GM18861 (cell line): ENCODE measurements around the gene NPIPA3.
"Not testable (repeated sequence)": the region's sequence is repeated elsewhere in the genome, so short reads cannot be mapped to it uniquely, and the experiment has no call there.

Experiments
- ATAC-seq: cut with Tn5 transposase; IDR thresholded peaks from one replicate; pipeline ENCODE4 v1.9.1; 2021; ENCODE audit not compliant: unreplicated experiment

Gene NPIPA3

DNA sequence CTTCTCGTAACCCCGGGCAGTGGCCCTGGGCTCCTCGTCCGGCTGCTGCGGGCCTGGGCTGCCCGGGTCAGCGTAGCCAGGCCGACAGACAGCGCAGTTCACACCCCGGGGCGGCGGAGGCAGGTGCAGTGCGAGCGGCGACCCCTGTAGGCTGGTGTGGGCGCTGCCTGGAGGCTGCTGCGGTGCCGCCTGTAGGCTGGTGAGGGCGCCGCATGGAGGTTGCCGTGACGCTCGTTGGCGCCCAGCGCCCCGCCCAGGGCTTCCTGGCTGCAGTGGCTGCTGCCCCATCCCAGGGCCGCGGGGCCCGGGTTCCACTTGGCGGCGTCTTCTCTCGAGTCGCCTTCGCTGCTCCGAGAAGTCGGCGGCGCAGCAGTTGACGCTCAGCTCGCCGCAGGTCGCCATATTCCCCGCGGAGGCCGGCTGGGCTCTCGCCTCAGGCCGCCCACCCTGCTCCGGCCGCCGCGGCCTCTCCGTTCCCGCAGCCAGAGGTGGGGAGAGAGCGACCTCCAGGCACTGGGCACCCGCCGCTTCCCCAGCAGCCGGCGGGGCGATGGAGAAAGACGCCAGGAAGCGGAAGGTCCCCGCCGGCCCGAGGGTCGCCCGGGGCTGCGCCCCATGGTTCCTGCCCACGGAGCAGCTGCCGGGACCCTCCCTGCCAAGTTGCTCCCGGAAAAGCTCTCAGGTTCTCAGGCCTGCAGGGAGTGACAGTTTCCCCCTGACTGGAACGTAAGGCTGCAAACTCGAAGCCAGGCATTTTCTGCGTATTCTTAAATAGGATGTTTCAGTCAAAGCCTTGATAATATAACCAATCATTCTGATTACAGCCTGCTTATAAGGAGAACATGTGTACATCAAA, at the start of gene NPIPA3:
Gene NPIPA3, plus strand, starts transcription at position 256 of the 856 bp plus-strand sequence. CDS start 5,533 bp downstream, outside the sequence.
- ATAC-seq: peak; percentile 97

DNA sequence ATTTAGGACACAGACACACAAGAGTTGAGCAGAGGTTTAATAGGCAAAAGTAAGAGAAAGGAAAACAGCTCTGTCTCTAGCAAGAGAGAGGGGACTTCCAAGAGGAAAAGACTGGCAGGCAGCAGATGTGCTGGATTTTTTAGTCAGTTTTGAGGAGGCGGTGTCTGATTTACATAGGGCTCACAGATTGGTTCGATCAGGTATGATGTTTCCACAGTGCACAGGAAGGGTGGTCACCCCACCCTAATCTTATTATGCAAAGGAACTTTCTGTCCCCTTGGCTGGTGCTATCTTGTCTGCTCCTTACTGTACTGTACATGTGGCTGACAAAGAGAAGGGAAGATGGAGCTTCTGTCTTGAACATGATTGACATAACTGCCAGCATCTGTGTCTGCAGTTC, 45.1 kb upstream of the NPIPA3 start:
- ATAC-seq: peak; percentile 67

DNA sequence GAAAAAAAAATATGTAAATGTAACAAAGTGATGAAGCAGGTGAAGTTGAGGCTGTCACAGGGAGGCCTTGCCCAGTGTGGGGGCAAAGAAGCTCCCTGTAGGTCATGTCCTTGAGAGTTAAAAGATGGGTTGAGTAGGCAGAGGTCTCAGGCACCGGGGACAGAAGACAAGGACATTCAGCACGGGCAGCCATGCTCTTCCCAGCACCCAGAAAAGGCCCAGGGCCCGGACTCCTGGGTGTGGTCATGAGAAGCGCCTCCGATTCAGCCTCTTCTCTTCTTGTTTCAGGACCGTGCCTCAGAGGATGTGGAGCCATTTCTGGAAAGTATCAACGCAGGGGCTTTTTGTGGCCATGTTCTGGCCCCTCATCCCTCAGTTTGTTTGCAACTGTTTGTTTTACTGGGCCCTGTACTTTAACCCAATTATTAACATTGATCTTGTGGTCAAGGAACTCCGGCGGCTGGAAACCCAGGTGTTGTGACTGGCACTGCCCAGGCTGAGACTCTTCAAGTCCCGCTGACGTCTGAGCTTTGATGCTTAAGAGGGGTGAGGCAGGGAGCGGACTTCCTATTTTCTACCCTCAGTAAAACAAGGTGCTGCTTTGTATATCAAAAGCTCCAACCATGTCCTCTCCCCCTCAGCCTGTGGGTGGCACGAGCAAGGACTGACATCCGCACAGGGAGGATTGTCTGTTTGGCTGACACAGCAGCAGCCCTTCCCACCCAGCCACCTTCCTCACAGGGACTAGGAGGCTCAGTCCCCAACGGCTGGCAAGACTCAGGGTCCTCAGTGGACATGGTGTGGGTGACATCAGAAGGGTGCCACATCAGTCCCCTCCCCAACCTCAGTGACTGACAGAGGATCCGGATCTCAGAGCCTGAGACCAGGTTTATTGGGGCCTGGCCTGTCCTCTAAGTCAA, 35.6 kb upstream of the NPIPA3 start:
- no peak for ATAC-seq

DNA sequence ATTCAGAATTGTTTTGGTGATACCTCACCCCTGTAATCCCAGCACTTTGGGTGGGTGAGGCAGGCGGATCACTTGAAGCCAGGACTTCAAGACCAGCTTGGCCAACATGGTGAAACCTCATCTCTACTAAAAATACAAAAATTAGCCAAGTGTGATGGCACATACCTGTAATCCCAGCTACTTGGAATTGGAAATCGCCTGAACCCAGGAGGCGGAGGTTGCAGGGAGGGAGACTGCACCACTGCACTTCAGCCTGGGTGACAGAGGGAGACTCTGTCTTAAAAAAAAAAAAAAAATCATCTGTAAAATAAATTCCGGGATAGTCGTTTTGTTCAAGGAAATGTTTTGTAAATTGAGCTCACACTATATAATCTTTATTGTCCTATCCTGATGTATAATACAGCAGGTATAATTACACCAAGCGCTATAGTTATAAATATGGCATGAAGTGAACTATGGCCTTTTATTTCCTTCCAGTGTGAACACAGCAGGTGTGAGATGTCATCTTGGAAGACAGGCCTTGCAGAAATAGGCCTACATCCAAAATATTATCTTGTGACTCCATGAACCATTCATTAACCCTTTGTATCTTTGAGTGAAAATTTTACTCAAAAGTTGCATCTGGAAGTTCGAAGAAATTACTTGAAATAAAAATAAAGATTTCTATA, 34.5 kb upstream of the NPIPA3 start:
- ATAC-seq: no peak

DNA sequence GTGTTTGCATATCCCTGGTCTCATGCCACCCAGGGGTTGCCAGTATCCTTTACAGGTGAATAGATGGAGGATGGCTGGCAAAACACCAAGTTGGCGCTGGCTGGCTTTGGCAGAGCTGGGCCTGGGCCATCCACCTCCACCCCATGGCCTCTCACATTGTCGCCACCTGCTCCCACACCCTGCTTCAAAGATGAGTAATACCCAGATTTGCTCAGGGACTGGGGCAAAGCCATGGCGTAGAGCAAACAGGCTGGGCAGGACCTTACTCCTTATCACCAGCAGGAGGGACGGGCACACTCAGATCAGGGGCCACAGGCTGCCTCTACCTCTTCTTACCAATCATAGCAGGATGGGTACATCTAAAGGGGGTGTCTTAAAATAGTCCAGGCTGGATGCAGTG, 33.4 kb upstream of the NPIPA3 start:
- ATAC-seq: no peak

DNA sequence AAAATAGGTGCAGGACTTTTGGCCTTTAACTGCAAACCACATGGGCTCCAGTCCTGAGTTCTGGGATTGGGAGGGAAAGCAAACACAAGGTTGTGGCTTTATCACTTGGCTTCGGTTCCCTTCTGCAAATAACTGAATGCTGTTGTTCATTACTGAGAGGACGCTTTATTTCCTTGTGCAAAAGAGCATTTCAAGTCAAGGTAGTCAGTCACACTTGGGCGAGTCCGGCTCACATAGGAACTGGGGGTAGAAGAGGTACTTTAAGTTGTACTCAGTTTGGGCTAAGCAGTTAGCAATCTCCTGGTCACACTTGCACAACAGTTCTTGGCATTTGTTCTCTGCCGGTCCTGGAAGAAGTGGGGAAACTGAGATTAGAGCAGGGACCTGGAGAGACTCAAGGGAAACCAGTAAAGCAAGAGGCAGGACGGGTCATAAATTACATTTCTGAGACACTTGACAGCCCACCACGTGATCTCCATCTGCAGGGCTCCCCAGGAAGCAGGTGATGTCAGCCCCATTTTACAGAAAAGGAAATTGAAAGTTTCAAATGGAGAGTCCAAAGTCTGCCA, 30.7 kb upstream of the NPIPA3 start:
- ATAC-seq: peak; percentile 54

DNA sequence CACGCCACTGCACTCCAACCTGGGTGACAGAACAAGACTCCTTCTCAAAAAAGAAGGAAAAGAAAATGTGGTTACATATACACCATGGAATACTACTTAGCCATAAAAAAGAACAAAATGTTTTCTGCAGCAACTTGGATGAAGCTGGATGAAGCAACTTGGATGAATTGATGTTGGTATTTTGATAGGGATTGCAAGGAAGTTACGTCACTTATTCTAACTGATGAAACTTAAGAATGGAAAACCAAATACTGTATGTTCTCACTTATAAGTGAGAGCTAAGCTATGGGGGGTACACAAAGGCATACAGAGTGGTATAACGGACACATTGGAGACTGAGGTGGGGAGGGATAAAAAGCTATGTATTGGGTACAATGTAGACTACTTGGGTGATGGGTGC, 26.6 kb upstream of the NPIPA3 start:
- ATAC-seq: no peak

DNA sequence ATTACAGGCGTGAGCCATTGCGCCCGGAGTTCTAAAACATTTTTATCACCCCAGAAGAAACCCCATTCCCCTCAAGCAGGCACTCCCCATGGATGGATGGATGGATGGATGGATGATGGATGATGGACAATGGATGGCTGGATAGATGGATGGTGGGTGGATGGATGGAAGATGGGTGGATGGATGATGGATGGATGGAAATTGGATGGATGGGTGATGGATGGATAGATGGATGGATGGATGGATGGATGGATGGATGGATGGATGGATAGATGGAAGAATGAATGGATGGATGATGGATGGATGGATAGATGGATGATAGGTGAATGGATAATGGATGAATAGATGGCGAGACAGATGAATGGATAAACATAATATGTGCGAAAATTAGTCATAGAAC, 25.6 kb upstream of the NPIPA3 start:
- no peak for ATAC-seq

DNA sequence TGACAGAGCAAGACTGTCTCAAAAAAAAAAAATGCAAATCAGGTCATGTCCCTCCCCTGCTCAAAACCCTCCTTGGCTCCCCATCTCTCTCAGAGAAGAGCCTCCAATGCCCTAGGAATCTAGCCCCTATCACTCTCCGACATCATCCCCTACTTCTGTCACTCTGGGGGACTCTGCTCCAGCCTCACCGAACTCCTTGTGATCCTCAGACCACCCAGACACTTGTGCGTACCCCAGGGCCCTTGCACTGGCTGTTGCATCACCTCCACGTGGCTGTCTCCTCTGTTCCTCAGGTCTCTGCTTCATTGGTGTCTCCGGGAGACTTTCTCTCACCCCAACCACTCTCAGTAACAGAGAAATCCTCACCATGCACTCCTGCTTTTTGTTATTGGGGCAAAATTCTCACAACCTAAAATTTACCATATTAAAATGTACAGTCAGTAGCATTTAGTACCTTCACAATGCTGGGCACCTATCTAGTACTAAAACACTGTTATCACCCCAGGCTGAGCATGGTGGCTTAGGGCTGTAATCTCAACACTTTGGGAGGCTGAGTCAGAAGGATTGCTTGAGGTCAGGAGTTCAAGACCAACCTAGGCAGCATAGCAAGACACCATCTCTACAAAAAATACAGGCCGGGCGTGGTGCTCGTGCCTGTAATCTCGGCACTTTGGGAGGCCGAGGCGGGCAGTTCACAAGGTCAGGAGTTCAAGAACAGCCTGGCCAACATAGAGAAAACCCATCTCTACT, 24.3 kb upstream of the NPIPA3 start:
- no peak for ATAC-seq

DNA sequence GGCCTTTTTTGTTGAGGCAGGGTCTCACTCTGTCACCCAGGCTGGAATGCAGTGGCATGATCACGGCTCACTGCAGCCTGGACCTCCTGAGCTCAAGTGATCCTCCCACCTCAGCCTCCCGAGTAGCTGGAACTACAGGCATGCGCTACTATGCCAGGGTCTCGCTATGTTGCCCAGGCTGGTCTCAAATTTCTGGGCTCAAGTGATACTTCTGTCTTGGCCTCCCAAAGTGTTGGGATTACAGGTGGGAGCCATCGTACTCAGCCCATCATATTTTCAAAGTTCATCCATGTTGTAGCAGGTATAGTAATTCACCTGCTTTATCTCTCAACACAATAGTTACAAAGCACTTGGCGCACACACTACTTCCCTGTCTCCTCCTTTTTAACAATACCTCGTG, 22.8 kb upstream of the NPIPA3 start:
- not testable (repeated sequence) for ATAC-seq

DNA sequence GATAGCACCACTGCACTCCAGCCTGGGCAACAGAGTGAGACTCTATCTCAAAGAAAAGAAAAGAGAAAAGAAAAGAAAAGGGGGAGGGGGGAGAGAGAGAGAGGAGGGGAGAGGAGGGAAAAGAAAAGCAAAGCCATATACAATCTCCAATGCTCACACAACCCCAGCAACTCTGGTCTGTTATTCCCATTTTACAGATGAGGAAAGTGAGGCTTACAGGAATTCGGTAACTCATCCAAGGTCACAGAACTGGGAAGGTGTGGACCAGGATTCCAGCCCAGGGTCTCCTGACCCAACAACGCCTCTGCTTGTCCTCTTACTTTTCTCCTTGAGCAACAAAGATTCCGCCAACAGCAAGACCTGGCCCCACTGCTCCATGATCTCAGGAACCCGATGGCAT, 22.1 kb upstream of the NPIPA3 start:
- ATAC-seq: no peak

DNA sequence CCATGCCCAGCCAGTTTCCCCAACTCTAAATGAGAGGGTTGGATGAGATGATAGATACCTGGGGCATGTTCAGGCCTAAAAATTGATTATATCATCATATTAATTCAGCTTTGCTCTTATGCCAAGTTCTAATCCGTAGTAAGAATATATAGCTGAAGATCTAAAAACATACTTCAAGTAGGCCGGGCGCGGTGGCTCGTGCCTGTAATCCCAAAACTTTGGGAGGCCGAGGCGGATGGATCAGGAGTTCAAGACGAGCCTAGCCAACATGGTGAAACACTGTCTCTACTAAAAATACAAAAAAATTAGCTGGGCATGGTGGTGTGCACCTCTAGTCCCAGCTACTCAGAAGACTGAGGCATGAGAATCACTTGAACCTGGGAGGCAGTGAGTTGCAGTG, 21.1 kb upstream of the NPIPA3 start:
- ATAC-seq: no peak

DNA sequence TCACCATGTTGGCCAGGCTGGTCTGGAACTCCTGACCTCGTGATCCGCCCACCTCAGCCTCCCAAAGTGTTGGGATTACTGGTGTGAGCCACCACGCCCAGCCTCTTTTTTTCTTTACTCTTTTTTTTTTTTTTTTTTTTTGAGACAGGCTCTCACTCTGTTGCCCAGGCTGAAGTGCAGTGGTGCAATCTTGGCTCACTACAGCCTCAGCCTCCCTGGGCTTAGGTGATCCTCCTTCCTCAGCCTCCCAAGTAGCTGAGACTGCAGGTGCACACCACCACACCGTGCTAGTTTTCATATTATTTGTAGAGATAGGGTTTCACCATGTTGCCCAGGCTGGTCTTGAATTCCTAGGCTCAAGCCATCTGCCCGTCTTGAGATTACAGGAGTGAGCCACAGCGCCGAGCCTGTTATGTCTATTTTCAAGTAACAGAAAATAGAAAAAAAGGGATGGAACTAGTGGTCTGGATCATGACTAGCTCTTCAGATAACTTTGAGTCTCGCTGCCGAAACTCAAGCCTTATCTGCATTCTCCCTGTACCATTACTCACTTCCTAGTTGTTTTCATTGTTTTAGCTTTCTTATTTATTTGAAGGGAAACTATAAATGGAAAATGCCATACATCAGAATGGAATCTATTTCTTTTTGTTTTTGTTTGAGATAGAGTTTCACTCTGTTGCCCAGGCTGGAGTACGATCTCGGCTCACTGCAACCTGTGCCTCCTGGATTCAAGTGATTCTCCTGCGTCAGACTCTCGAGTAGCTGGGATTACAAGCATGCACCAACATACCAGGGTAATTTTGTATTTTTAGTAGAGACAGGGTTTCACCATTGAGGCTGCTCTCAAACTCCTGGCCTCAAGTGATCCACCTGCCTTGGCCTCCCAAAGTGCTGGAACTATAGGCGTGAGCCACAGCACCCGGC, 17.1 kb upstream of the NPIPA3 start:
- ATAC-seq: not testable (repeated sequence)

DNA sequence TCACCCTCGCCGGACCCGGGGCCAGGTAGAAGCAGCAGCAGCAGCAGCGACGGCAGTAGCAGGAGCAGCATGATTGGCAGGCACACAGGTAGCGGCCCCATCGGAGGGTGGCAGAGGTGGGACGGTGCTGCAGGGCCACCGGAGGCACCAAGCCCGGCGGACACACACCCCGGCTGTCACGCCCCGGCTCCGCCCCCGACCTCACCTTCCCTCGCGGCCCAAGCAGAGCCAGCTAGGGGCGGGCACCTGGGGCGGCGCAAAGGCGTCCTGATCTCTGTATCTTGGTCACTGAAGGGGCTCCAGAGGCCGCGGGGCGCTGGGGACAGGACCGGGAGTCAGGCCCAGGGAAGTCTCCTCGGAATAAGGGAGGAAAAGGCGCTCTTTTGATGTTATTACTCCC, 9.1 kb upstream of the NPIPA3 start, which contains the start of gene PLA2G10:
Gene PLA2G10, minus strand, starts transcription at position 180 of the 400 bp plus-strand sequence. Its CDS starts 79 bp downstream, at position 101.
- not testable (repeated sequence) for ATAC-seq

DNA sequence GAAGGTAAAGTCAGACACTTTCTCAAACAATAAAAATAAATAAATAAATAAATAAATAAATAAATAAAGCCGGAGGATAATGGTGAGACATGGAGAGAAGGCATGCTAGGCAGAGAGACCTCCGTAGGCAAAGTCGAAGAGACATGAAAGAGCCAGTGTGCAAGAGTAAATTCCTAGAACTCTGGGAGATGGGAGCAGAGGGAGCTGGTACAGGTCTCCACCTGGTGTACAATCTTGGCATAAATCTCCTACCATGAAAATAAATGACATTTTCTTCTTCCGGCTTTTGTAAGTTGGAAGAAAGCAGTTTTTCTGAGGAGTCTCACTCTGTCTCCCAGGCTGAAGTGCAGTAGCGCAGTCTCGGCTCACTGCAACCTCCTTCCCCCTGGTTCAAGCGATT, 1.4 kb upstream of the NPIPA3 start:
- ATAC-seq: not testable (repeated sequence)

DNA sequence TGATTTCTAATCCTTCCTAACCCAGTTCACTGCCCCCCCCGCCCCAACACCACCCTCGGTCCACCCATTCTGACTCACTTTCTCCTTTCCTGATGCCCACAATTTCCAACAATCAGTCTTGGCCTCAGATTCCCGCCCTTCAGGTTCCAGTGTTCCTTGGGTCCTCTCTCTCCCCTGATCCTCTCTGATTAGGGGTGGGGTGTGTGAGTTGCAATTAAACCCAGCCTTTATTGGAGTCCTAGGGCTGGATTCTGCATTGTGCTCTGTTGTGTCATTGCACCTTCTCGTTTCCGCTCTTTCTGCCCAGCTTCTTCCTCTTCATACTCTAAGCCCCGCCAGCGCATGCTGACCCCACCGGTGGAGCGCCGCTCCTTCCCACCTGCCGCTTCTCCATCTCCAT, 539 bp upstream of the NPIPA3 start:
- ATAC-seq: not testable (repeated sequence)

DNA sequence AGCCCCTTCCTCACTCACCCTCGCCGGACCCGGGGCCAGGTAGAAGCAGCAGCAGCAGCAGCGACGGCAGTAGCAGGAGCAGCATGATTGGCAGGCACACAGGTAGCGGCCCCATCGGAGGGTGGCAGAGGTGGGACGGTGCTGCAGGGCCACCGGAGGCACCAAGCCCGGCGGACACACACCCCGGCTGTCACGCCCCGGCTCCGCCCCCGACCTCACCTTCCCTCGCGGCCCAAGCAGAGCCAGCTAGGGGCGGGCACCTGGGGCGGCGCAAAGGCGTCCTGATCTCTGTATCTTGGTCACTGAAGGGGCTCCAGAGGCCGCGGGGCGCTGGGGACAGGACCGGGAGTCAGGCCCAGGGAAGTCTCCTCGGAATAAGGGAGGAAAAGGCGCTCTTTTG, 30.0 kb downstream of the NPIPA3 start:
- not testable (repeated sequence) for ATAC-seq

DNA sequence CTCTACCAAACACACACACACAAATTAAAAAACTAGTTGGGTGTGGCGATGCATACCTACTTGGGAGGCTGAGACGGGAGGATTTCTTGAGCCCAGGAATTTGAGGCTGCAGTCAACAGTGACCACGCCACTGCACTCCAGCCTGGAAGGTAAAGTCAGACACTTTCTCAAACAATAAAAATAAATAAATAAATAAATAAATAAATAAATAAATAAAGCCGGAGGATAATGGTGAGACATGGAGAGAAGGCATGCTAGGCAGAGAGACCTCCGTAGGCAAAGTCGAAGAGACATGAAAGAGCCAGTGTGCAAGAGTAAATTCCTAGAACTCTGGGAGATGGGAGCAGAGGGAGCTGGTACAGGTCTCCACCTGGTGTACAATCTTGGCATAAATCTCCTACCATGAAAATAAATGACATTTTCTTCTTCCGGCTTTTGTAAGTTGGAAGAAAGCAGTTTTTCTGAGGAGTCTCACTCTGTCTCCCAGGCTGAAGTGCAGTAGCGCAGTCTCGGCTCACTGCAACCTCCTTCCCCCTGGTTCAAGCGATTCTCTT, 37.7 kb downstream of the NPIPA3 start:
- ATAC-seq: not testable (repeated sequence)

DNA sequence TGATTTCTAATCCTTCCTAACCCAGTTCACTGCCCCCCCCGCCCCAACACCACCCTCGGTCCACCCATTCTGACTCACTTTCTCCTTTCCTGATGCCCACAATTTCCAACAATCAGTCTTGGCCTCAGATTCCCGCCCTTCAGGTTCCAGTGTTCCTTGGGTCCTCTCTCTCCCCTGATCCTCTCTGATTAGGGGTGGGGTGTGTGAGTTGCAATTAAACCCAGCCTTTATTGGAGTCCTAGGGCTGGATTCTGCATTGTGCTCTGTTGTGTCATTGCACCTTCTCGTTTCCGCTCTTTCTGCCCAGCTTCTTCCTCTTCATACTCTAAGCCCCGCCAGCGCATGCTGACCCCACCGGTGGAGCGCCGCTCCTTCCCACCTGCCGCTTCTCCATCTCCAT, 38.6 kb downstream of the NPIPA3 start:
- ATAC-seq: not testable (repeated sequence)
